ENCODE measurements around the gene NTSR2. TPM values are rescaled to one million over a fixed set of nuclear protein-coding genes. Genes with fewer than 3 reads are reported as not detected.

NTSR2 gene
- total and polyA plus RNA-seq, 2 experiments from 2014 or later, result 0.10 TPM; not detected in 1

GRCh38 chr2:11681722-11682589 lies 12.0 kb upstream of the NTSR2 start:
- peaks cover 15% of the 10 kb centered on the region; the same call in 1 of the 2 replicates for H3K4me1 ChIP-seq (ENCODE audit: insufficient read depth)
- TF ChIP-seq REST (IDR thresholded peaks at IDR 0.05; ENCODE audit: unreplicated experiment) (no peak), CTCF (conservative IDR thresholded peaks at IDR 0.05; ENCODE audit: low read depth in 2 of 2) (peak; percentile 93 to 94), ZNF114 (CRISPR knock-in tag; IDR thresholded peaks at IDR 0.05) (no peak), EZH2 (IDR thresholded peaks at IDR 0.05; ENCODE audit: low read depth, unreplicated experiment) (no peak), EZH2phosphoT487 (IDR thresholded peaks at IDR 0.05; ENCODE audit: unreplicated experiment) (no peak)
- H3K27ac ChIP-seq (ENCODE audit: low read depth), result no peak overlapping the region
- no peaks in the 10 kb centered on the region for H4K20me1 ChIP-seq (replicated peaks; ENCODE audit: insufficient read depth)
- no peaks in the 10 kb centered on the region for H3F3A ChIP-seq (replicated peaks; ENCODE audit: low read depth)
- peak overlapping the region; percentile 64; the same call in 1 of the 2 replicates for H3K4me2 ChIP-seq
- Mint-ChIP-seq H3K4me3 (0 out of 3 replicates have a peak overlapping the region, but pooled peaks have one; percentile 8), H3K4me1 (peaks cover 45% of the 10 kb centered on the region), H3K36me3 (ENCODE audit: low read depth) (no peaks in the 10 kb centered on the region; the same call in 2 of the 3 replicates), H3K9me3 (no peaks in the 10 kb centered on the region), H3K27me3 (ENCODE audit: insufficient read depth, low read depth, poor library complexity) (peaks cover 23% of the 10 kb centered on the region), H3K27ac (no peak overlapping the region)
- peak overlapping the region; percentile 98 for H2AFZ ChIP-seq
- H3K4me3 ChIP-seq, result no peak overlapping the region
- ATAC-seq (peak; percentile 64), DNase-seq (ENCODE audit: low spot score) (peak; percentile 72)
- H3K79me2 ChIP-seq (replicated peaks; ENCODE audit: insufficient read depth), result no peaks in the 10 kb centered on the region
- H3K36me3 ChIP-seq (ENCODE audit: insufficient read depth), result no peaks in the 10 kb centered on the region
- no peaks in the 10 kb centered on the region for H3K9me2 ChIP-seq (ENCODE audit: insufficient read depth)
- no peaks in the 10 kb centered on the region for H3K27me3 ChIP-seq (ENCODE audit: insufficient read depth)

- Mint-ChIP-seq H3K4me3 (no peak overlapping the region), H3K9me3 (no peaks in the 10 kb centered on the region), H3K4me1 (peaks cover 54% of the 10 kb centered on the region), H3K36me3 (ENCODE audit: low read depth) (no peaks in the 10 kb centered on the region; the same call in 2 of the 3 replicates), H3K27ac (no peak overlapping the region), H3K27me3 (ENCODE audit: insufficient read depth, low read depth, poor library complexity) (peaks cover 21% of the 10 kb centered on the region)
- Histone ChIP-seq H3K27me3 (ENCODE audit: insufficient read depth) (no peaks in the 10 kb centered on the region), H3K9me2 (ENCODE audit: insufficient read depth) (no peaks in the 10 kb centered on the region), H3K4me2 (no peak overlapping the region), H3K4me1 (ENCODE audit: insufficient read depth) (peaks cover 15% of the 10 kb centered on the region; the same call in 1 of the 2 replicates), H3F3A (replicated peaks; ENCODE audit: low read depth) (no peaks in the 10 kb centered on the region), H3K79me2 (replicated peaks; ENCODE audit: insufficient read depth) (no peaks in the 10 kb centered on the region), H3K27ac (ENCODE audit: low read depth) (no peak overlapping the region), H3K4me3 (no peak overlapping the region), H3K36me3 (ENCODE audit: insufficient read depth) (no peaks in the 10 kb centered on the region), H2AFZ (peak overlapping the region; percentile 98), H4K20me1 (replicated peaks; ENCODE audit: insufficient read depth) (no peaks in the 10 kb centered on the region)
- ATAC-seq (no peak), DNase-seq (ENCODE audit: low spot score) (no peak)
- no peak for TF ChIP-seq ZNF114 (CRISPR knock-in tag; IDR thresholded peaks at IDR 0.05)
- TF ChIP-seq CTCF (conservative IDR thresholded peaks at IDR 0.05; ENCODE audit: low read depth in 2 of 2), result no peak
- no peak for TF ChIP-seq NANOG (IDR thresholded peaks at IDR 0.05; ENCODE audit: borderline replicate concordance)
- TF ChIP-seq POLR2AphosphoS5 (IDR thresholded peaks at IDR 0.05; ENCODE audit: low read depth), result no peak
- TF ChIP-seq ZNF331 (CRISPR knock-in tag; IDR thresholded peaks at IDR 0.05; ENCODE audit: low read depth), result no peak
- TF ChIP-seq EZH2 (IDR thresholded peaks at IDR 0.05; ENCODE audit: low read depth, unreplicated experiment), result no peak
These were observed 11.1 kb upstream of the NTSR2 start for GRCh38 chr2:11680901-11681721.
